Measurements from ENCODE around the gene TMEM168. TPM values are rescaled to one million over a fixed set of nuclear protein-coding genes. Genes with fewer than 3 reads are reported as not detected.

TMEM168 gene
- total and polyA plus RNA-seq, 12 donors, result 9.6 to 23.7 (median 17.5) TPM

- TF ChIP-seq CTCF (IDR thresholded peaks at IDR 0.05), result no peak
Measured at GRCh38 chr7:112714917-112715316, 75.3 kb downstream of the TMEM168 start.

More at GRCh38 chr7:112714917-112715316, 75.3 kb downstream of the TMEM168 start:
- no peak overlapping the region for H3K4me3 ChIP-seq
- H3K27ac ChIP-seq, result no peak overlapping the region
- H3K36me3 ChIP-seq, result no peaks in the 10 kb centered on the region
- intact Hi-C loops (cut with DNase I), result no loop called here
- H3K4me1 ChIP-seq, result peaks cover 0 to 11% (median 0%) of the 10 kb centered on the region in 9 donors
- no peak for DNase-seq
- ATAC-seq, result no peak
- H3K27me3 ChIP-seq, result no peaks in the 10 kb centered on the region
- peaks cover 0 to 24% (median 0%) of the 10 kb centered on the region in 11 donors for H3K9me3 ChIP-seq
- 89 to 92% methylated on average over 2 of the region's 2 CpGs for WGBS, 2 donors
